Uterus (tissue), 2 donors: Measurements from ENCODE around the gene USP10.

Source experiments
- CTCF ChIP-seq, 4 experiments: fragments of 200-600 bp in 2 of 4; fragments of 450-650 bp in 2 of 4; sonication (generic) in 2 of 4; IDR thresholded peaks; one replicate each; pipeline ENCODE4 v1.5.1; 2016 to 2019; ENCODE audit warnings: antibody characterized with exemption in 4 of 4, mild to moderate bottlenecking in 2 of 4, moderate library complexity in 1 of 4
- POLR2A ChIP-seq, 2 donors: fragments of 450-650 bp; IDR thresholded peaks; one replicate each; pipeline ENCODE4 v1.6.1; 2016; ENCODE audit warnings: antibody characterized with exemption in 2 of 2, mild to moderate bottlenecking in 1 of 2, moderate library complexity in 1 of 2

- TF ChIP-seq POLR2A (IDR thresholded peaks at IDR 0.05) (no peak), CTCF (IDR thresholded peaks at IDR 0.05) (no peak)
These were observed 24.1 kb downstream of the USP10 start for GRCh38 chr16:84723906-84724305.
